HepG2 (cell line): ENCODE results near the gene SAMD8. TPM values are rescaled to one million over a fixed set of nuclear protein-coding genes. Genes with fewer than 3 reads are reported as not detected.

Experiments used
- CREM ChIP-seq, 2 experiments: sonication (generic) in 1 of 2; formaldehyde crosslinking in 1 of 2; IDR thresholded peaks; 2 replicates each; pipeline versions ENCODE4 v1.4.0 to v1.6.1; 2016 to 2020; ENCODE audit warnings: antibody characterized with exemption in 1 of 2, mild to moderate bottlenecking in 1 of 2, missing genetic modification reagents in 1 of 2
- FOXA3 ChIP-seq: IDR thresholded peaks from 2 replicates; pipeline ENCODE4 v1.6.1; 2016; ENCODE audit warnings: missing genetic modification reagents, missing compliant biosample characterization
- FOXJ3 ChIP-seq: sonication (generic); formaldehyde crosslinking; IDR thresholded peaks from 2 replicates; pipeline ENCODE4 v1.4.0; 2020; ENCODE audit warnings: missing genetic modification reagents, mild to moderate bottlenecking, borderline replicate concordance
- GATA4 ChIP-seq: sonication (generic); IDR thresholded peaks from 2 replicates; pipeline ENCODE4 v1.6.1; 2016; ENCODE audit warnings: antibody characterized with exemption, low read depth, borderline replicate concordance
- GATAD2A ChIP-seq: IDR thresholded peaks from 2 replicates; pipeline ENCODE4 v1.6.1; 2016
- GLI4 ChIP-seq: sonication (generic); formaldehyde crosslinking; IDR thresholded peaks from 2 replicates; pipeline ENCODE4 v1.5.1; 2020; ENCODE audit warnings: missing genetic modification reagents, mild to moderate bottlenecking, moderate library complexity, borderline replicate concordance
- HMGXB4 ChIP-seq, 2 experiments: sonication (generic) in 1 of 2; formaldehyde crosslinking in 1 of 2; IDR thresholded peaks; 2 replicates each; pipeline versions ENCODE4 v1.4.0 to v1.6.1; 2018 to 2020; ENCODE audit warnings: missing genetic modification reagents in 2 of 2, borderline replicate concordance in 1 of 2, low read depth in 1 of 2, mild to moderate bottlenecking in 1 of 2, missing biosample characterization in 1 of 2
- SALL1 ChIP-seq: sonication (generic); formaldehyde crosslinking; IDR thresholded peaks from 2 replicates; pipeline ENCODE4 v1.8.0; 2022; ENCODE audit warnings: mild to moderate bottlenecking, missing genetic modification reagents
- SMC3 ChIP-seq: IDR thresholded peaks from 2 replicates; pipeline ENCODE4 v1.6.1; 2011; ENCODE audit warnings: low read length, improper control_type of control experiment
- STAG1 ChIP-seq: sonication (generic); formaldehyde crosslinking; IDR thresholded peaks from 2 replicates; pipeline ENCODE4 v1.4.0; 2020; ENCODE audit warnings: missing genetic modification reagents
- ZNF263 ChIP-seq: sonication (generic); formaldehyde crosslinking; IDR thresholded peaks from 2 replicates; pipeline ENCODE4 v1.4.0; 2020; ENCODE audit warnings: missing genetic modification reagents
- ZNF441 ChIP-seq: sonication (generic); formaldehyde crosslinking; IDR thresholded peaks from 2 replicates; pipeline ENCODE4 v1.7.0; 2021; ENCODE audit warnings: missing genetic modification reagents, borderline replicate concordance
- ZNF549 ChIP-seq: sonication (generic); formaldehyde crosslinking; IDR thresholded peaks from 2 replicates; pipeline ENCODE4 v1.5.0; 2020; ENCODE audit warnings: missing genetic modification reagents
- ZNF567 ChIP-seq: sonication (generic); formaldehyde crosslinking; IDR thresholded peaks from 2 replicates; pipeline ENCODE4 v1.8.1; 2023; ENCODE audit warnings: mild to moderate bottlenecking, missing genetic modification reagents, borderline replicate concordance
- ZNF674 ChIP-seq: sonication (generic); formaldehyde crosslinking; IDR thresholded peaks from 2 replicates; pipeline ENCODE4 v1.5.0; 2020; ENCODE audit warnings: low read depth, mild to moderate bottlenecking, missing genetic modification reagents
- ZNF83 ChIP-seq: sonication (generic); formaldehyde crosslinking; IDR thresholded peaks from 2 replicates; pipeline ENCODE4 v1.4.0; 2020; ENCODE audit warnings: missing genetic modification reagents, mild to moderate bottlenecking, borderline replicate concordance
- ZSCAN25 ChIP-seq: sonication (generic); formaldehyde crosslinking; IDR thresholded peaks from 2 replicates; pipeline ENCODE4 v1.8.0; 2022; ENCODE audit warnings: mild to moderate bottlenecking, missing genetic modification reagents
- polyA plus RNA-seq, 8 experiments: library from polyadenylated mRNA; depleted of rRNA in 3 of 8; stranded (reverse) in 7 of 8; unstranded in 1 of 8; fragments of >200 nt; fragmentation: Illumina TruSeq in 4 of 8; extraction: Trizol in 4 of 8; gene quantifications; 2 replicates each; pipeline versions ENCODE4 v1.2.1 to v1.2.3, GENCODE V29; 2011 to 2016; ENCODE audit warnings: low read depth in 4 of 8, missing spikeins in 1 of 8, mixed read lengths in 1 of 8; ENCODE audit not compliant: insufficient read depth in 1 of 8
- total RNA-seq, 5 experiments: library from RNA; depleted of rRNA; stranded (reverse); fragments of >200 nt; fragmentation: Illumina TruSeq; extraction: Trizol; gene quantifications; 2 replicates each; pipeline ENCODE4 v1.2.3, GENCODE V29; 2016; ENCODE audit warnings: low read depth in 1 of 5
- TF ChIP-seq, protein P1 (sequence below): sonication (generic); formaldehyde crosslinking; IDR thresholded peaks from 2 replicates; pipeline ENCODE4 v1.4.0; 2020; ENCODE audit warnings: missing genetic modification reagents, borderline replicate concordance
- TF ChIP-seq, protein P2 (sequence below): sonication (generic); formaldehyde crosslinking; IDR thresholded peaks from 2 replicates; pipeline ENCODE4 v1.8.0; 2022; ENCODE audit warnings: missing genetic modification reagents, mild to moderate bottlenecking, moderate library complexity, borderline replicate concordance

SAMD8 gene
- total and polyA plus RNA-seq, 2 of the 13 experiments (the other 11 are each of a cell fraction or from before 2014, with no cell fraction given) = 10.4 to 13.2 TPM

DNA sequence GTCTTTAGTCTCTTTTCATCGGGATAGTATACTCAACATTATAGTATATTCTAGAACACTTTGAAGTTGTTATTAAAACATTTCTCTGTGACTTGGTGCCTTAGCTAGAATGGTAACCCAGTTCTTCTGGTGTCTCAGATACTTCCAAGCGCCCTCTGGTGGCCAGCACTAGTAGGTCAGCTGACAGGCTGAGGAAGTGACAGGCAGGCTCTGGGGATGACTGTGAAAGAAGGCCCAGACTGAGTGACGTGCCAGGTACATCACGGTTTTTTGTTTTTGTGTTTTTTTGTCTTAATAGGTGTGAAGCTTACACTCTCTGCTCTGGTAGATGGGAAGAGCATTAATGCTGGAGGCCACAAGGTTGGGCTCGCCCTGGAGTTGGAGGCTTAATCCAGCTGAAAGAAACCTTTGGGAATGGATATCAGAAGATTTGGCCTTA is 119.2 kb downstream of the SAMD8 start (continued):
- TF ChIP-seq, protein P1, sequence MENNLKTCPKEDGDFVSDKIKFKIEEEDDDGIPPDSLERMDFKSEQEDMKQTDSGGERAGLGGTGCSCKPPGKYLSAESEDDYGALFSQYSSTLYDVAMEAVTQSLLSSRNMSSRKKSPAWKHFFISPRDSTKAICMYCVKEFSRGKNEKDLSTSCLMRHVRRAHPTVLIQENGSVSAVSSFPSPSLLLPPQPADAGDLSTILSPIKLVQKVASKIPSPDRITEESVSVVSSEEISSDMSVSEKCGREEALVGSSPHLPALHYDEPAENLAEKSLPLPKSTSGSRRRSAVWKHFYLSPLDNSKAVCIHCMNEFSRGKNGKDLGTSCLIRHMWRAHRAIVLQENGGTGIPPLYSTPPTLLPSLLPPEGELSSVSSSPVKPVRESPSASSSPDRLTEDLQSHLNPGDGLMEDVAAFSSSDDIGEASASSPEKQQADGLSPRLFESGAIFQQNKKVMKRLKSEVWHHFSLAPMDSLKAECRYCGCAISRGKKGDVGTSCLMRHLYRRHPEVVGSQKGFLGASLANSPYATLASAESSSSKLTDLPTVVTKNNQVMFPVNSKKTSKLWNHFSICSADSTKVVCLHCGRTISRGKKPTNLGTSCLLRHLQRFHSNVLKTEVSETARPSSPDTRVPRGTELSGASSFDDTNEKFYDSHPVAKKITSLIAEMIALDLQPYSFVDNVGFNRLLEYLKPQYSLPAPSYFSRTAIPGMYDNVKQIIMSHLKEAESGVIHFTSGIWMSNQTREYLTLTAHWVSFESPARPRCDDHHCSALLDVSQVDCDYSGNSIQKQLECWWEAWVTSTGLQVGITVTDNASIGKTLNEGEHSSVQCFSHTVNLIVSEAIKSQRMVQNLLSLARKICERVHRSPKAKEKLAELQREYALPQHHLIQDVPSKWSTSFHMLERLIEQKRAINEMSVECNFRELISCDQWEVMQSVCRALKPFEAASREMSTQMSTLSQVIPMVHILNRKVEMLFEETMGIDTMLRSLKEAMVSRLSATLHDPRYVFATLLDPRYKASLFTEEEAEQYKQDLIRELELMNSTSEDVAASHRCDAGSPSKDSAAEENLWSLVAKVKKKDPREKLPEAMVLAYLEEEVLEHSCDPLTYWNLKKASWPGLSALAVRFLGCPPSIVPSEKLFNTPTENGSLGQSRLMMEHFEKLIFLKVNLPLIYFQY (CRISPR knock-in tag) = no peak
- no peak for TF ChIP-seq ZNF549 (CRISPR knock-in tag)
- peak in 1 of 2 experiments; percentile 38; a peak in 1 of 4 replicates for TF ChIP-seq HMGXB4 (CRISPR knock-in tag; IDR thresholded peaks at IDR 0.05; ENCODE audit: borderline replicate concordance in 1 of 2, low read depth in 1 of 2)
- no peak for TF ChIP-seq ZNF83
- TF ChIP-seq FOXA3 (CRISPR knock-in tag) = peak; percentile 35; the same call in 1 of the 2 replicates
- TF ChIP-seq SALL1 = 0 out of 2 replicates have a peak, but pooled peaks have one; percentile 14
- TF ChIP-seq GLI4 = no peak
- TF ChIP-seq, protein P2, sequence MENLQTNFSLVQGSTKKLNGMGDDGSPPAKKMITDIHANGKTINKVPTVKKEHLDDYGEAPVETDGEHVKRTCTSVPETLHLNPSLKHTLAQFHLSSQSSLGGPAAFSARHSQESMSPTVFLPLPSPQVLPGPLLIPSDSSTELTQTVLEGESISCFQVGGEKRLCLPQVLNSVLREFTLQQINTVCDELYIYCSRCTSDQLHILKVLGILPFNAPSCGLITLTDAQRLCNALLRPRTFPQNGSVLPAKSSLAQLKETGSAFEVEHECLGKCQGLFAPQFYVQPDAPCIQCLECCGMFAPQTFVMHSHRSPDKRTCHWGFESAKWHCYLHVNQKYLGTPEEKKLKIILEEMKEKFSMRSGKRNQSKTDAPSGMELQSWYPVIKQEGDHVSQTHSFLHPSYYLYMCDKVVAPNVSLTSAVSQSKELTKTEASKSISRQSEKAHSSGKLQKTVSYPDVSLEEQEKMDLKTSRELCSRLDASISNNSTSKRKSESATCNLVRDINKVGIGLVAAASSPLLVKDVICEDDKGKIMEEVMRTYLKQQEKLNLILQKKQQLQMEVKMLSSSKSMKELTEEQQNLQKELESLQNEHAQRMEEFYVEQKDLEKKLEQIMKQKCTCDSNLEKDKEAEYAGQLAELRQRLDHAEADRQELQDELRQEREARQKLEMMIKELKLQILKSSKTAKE = no peak
- peak; percentile 66 for TF ChIP-seq STAG1 (CRISPR knock-in tag)
- no peak for TF ChIP-seq ZNF441 (CRISPR knock-in tag)
- TF ChIP-seq GATA4 = no peak
- TF ChIP-seq SMC3 = peak; percentile 83
- peak; percentile 29; the same call in 1 of the 2 replicates for TF ChIP-seq GATAD2A (CRISPR knock-in tag)
- TF ChIP-seq ZSCAN25 (CRISPR knock-in tag) = no peak
- TF ChIP-seq ZNF674 (CRISPR knock-in tag) = no peak
- TF ChIP-seq ZNF263 (CRISPR knock-in tag) = 0 out of 2 replicates have a peak, but pooled peaks have one; percentile 27
- TF ChIP-seq ZNF567 (CRISPR knock-in tag) = no peak
- TF ChIP-seq FOXJ3 (CRISPR knock-in tag) = no peak
- no peak for TF ChIP-seq CREM (IDR thresholded peaks at IDR 0.05)
- TF ChIP-seq CREM (CRISPR knock-in tag; IDR thresholded peaks at IDR 0.05) = no peak
